Astrocyte (in vitro differentiated cells and primary cell): Measurements from ENCODE around the gene DYSF. TPM values are rescaled to one million over a fixed set of nuclear protein-coding genes. Genes with fewer than 3 reads are reported as not detected.

Experiments
- DNase-seq: peaks from one replicate; pipeline ENCODE4 v3.0.0-alpha.2; 2010; ENCODE audit warnings: low read depth
- FAIRE-seq: peaks from 2 replicates; lab custom pipeline; 2011; peaks lifted over from hg19 to GRCh38; lab: Jason Lieb, UNC
- H2AFZ ChIP-seq: 2 replicates; pipeline ENCODE4 v1.6.0; 2012; ENCODE audit warnings: low read depth, low read length, inconsistent platforms
- H3K27ac ChIP-seq: 2 replicates; pipeline ENCODE4 v1.5.1; 2011; ENCODE audit warnings: low read depth, low read length, inconsistent platforms
- H3K27me3 ChIP-seq: 2 replicates; pipeline ENCODE4 v1.6.0; 2011; ENCODE audit warnings: low read length, inconsistent platforms; ENCODE audit not compliant: insufficient read depth
- H3K36me3 ChIP-seq: 2 replicates; pipeline ENCODE4 v1.5.1; 2011; ENCODE audit warnings: low read length, inconsistent platforms; ENCODE audit not compliant: insufficient read depth
- H3K4me1 ChIP-seq: 2 replicates; pipeline ENCODE4 v1.5.1; 2011; ENCODE audit warnings: low read length, inconsistent platforms; ENCODE audit not compliant: insufficient read depth
- H3K4me2 ChIP-seq: 2 replicates; pipeline ENCODE4 v1.6.0; 2012; ENCODE audit warnings: low read length, inconsistent platforms
- H3K4me3 ChIP-seq: 2 replicates; pipeline ENCODE4 v1.5.1; 2011; ENCODE audit warnings: low read depth, mild to moderate bottlenecking, low read length, inconsistent platforms; ENCODE audit not compliant: insufficient read depth
- H3K79me2 ChIP-seq: 2 replicates; pipeline ENCODE4 v1.6.0; 2012; ENCODE audit warnings: mild to moderate bottlenecking, low read length, inconsistent platforms; ENCODE audit not compliant: insufficient read depth
- H3K9ac ChIP-seq: 2 replicates; pipeline ENCODE4 v1.6.0; 2012; ENCODE audit warnings: mild to moderate bottlenecking, low read length, inconsistent platforms
- H3K9me3 ChIP-seq: 2 replicates; pipeline ENCODE4 v1.5.1; 2012; ENCODE audit warnings: low read depth, mild to moderate bottlenecking, low read length, inconsistent platforms; ENCODE audit not compliant: insufficient read depth
- H4K20me1 ChIP-seq: 2 replicates; pipeline ENCODE4 v1.6.0; 2012; ENCODE audit warnings: low read length, inconsistent platforms; ENCODE audit not compliant: insufficient read depth
- H3K27ac Mint-ChIP-seq: one replicate; pipeline ENCODE4 v1.8.0; 2021; ENCODE audit warnings: mild to moderate bottlenecking, mixed read lengths; ENCODE audit not compliant: unreplicated experiment
- H3K27me3 Mint-ChIP-seq: one replicate; pipeline ENCODE4 v1.8.0; 2021; ENCODE audit warnings: low read depth, mixed read lengths; ENCODE audit not compliant: unreplicated experiment
- H3K36me3 Mint-ChIP-seq: one replicate; pipeline ENCODE4 v1.8.0; 2021; ENCODE audit warnings: low read depth, mixed read lengths; ENCODE audit not compliant: unreplicated experiment
- H3K4me1 Mint-ChIP-seq: one replicate; pipeline ENCODE4 v1.8.0; 2021; ENCODE audit warnings: low read depth, mixed read lengths; ENCODE audit not compliant: unreplicated experiment
- H3K4me3 Mint-ChIP-seq: one replicate; pipeline ENCODE4 v1.8.0; 2021; ENCODE audit warnings: mild to moderate bottlenecking, moderate library complexity, mixed read lengths; ENCODE audit not compliant: unreplicated experiment
- H3K9me3 Mint-ChIP-seq: one replicate; pipeline ENCODE4 v1.8.0; 2021; ENCODE audit warnings: mild to moderate bottlenecking, mixed read lengths; ENCODE audit not compliant: unreplicated experiment
- CTCF ChIP-seq: IDR thresholded peaks from 2 replicates; pipeline ENCODE4 v1.5.1; 2011; ENCODE audit warnings: low read depth, mild to moderate bottlenecking, inconsistent platforms, low read length, moderate library complexity; ENCODE audit not compliant: insufficient read depth
- EZH2 ChIP-seq: IDR thresholded peaks from 2 replicates; pipeline ENCODE4 v1.6.1; 2012; ENCODE audit warnings: mild to moderate bottlenecking, low read length, inconsistent platforms; ENCODE audit not compliant: insufficient read depth
- total RNA-seq: library from RNA; stranded (reverse); gene quantifications from 2 replicates; pipeline ENCODE4 v1.2.1, GENCODE V29; 2021

Gene DYSF
- total RNA-seq, 1 donor from 2014 or later, result 123 TPM

GRCh38 chr2:71462641-71463341 lies 9.4 kb downstream of the DYSF start:
- Histone ChIP-seq H3K36me3 (no peaks in the 10 kb centered on the region), H3K9ac (no peak overlapping the region), H3K4me1 (peaks cover 32% of the 10 kb centered on the region), H3K4me2 (no peak overlapping the region), H3K9me3 (peaks cover 5% of the 10 kb centered on the region), H3K79me2 (no peaks in the 10 kb centered on the region), H3K27ac (no peak overlapping the region), H2AFZ (no peak overlapping the region), H3K27me3 (peaks cover 13% of the 10 kb centered on the region), H4K20me1 (no peaks in the 10 kb centered on the region), H3K4me3 (no peak overlapping the region)
- H3K9me3 Mint-ChIP-seq, result no peaks in the 10 kb centered on the region
- no peak overlapping the region for H3K4me3 Mint-ChIP-seq
- DNase-seq (no peak), FAIRE-seq (no peak)
- no peaks in the 10 kb centered on the region for H3K27me3 Mint-ChIP-seq
- peaks cover 44% of the 10 kb centered on the region for H3K4me1 Mint-ChIP-seq
- H3K27ac Mint-ChIP-seq, result peak overlapping the region; percentile 34
- peaks cover 19% of the 10 kb centered on the region for H3K36me3 Mint-ChIP-seq
- no peak for TF ChIP-seq CTCF
- no peak for TF ChIP-seq EZH2

GRCh38 chr2:71463342-71463654 lies 9.9 kb downstream of the DYSF start:
- H3K9me3 ChIP-seq, result peaks cover 5% of the 10 kb centered on the region
- no peaks in the 10 kb centered on the region for H4K20me1 ChIP-seq
- H3K4me2 ChIP-seq, result no peak overlapping the region
- H3K27ac ChIP-seq, result no peak overlapping the region
- H3K79me2 ChIP-seq, result no peaks in the 10 kb centered on the region
- FAIRE-seq (no peak), DNase-seq (no peak)
- H3K36me3 Mint-ChIP-seq, result peaks cover 19% of the 10 kb centered on the region
- peak overlapping the region; percentile 34 for H3K27ac Mint-ChIP-seq
- peaks cover 13% of the 10 kb centered on the region for H3K27me3 ChIP-seq
- H3K4me1 Mint-ChIP-seq, result peaks cover 46% of the 10 kb centered on the region
- no peaks in the 10 kb centered on the region for H3K27me3 Mint-ChIP-seq
- H3K4me3 Mint-ChIP-seq, result no peak overlapping the region
- no peaks in the 10 kb centered on the region for H3K9me3 Mint-ChIP-seq
- TF ChIP-seq EZH2 (no peak), CTCF (no peak)
- H3K36me3 ChIP-seq, result no peaks in the 10 kb centered on the region
- peaks cover 28% of the 10 kb centered on the region for H3K4me1 ChIP-seq
- no peak overlapping the region for H3K4me3 ChIP-seq
- H3K9ac ChIP-seq, result no peak overlapping the region
- no peak overlapping the region for H2AFZ ChIP-seq

GRCh38 chr2:71464389-71464788 lies 11.0 kb downstream of the DYSF start:
- H3K9me3 Mint-ChIP-seq, result no peaks in the 10 kb centered on the region
- Histone ChIP-seq H3K9me3 (peaks cover 5% of the 10 kb centered on the region), H3K9ac (no peak overlapping the region), H3K27ac (no peak overlapping the region), H4K20me1 (no peaks in the 10 kb centered on the region), H3K4me3 (no peak overlapping the region), H3K79me2 (no peaks in the 10 kb centered on the region), H2AFZ (no peak overlapping the region), H3K36me3 (no peaks in the 10 kb centered on the region), H3K4me2 (no peak overlapping the region), H3K4me1 (peaks cover 19% of the 10 kb centered on the region), H3K27me3 (peaks cover 17% of the 10 kb centered on the region)
- peaks cover 44% of the 10 kb centered on the region for H3K4me1 Mint-ChIP-seq
- TF ChIP-seq CTCF (no peak), EZH2 (no peak)
- H3K4me3 Mint-ChIP-seq, result no peak overlapping the region
- no peak for FAIRE-seq
- peaks cover 12% of the 10 kb centered on the region for H3K36me3 Mint-ChIP-seq
- no peaks in the 10 kb centered on the region for H3K27me3 Mint-ChIP-seq
- H3K27ac Mint-ChIP-seq, result no peak overlapping the region
- no peak for DNase-seq
